ENCODE data around the gene CARD10.
"Not testable (repeated sequence)": the region's sequence is repeated elsewhere in the genome, so short reads cannot be mapped to it uniquely, and the experiment has no call there.

DNA sequence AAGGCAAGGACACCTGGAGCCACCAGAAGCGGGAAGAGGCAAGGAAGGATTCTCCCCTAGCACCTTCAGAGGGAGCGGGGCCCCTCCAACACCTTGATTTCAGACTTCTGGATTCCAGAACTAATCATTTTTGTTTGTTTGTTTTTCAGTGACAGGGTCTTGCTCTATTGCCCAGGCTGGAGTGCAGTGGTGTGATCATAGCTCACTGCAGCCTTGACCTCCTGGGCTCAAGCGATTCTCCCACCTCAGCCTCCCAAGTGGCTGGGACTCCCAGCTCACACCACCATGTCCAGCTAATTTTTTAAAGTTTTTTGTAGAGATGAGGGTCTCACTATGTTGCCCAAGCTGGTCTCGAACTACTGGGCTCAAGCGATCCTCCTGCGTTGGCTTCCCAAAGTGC lies 20.6 kb upstream of the CARD10 start:
- not testable (repeated sequence) for TF ChIP-seq CTCF (conservative IDR thresholded peaks at IDR 0.05); EZH2 (IDR thresholded peaks at IDR 0.05; ENCODE audit: low read depth)
